GM18511 (cell line): ENCODE measurements around the gene KIF3B.
"Not testable (repeated sequence)": the region's sequence is repeated elsewhere in the genome, so short reads cannot be mapped to it uniquely, and the experiment has no call there.

Experiments used
- ATAC-seq: cut with Tn5 transposase; IDR thresholded peaks from one replicate; pipeline ENCODE4 v1.9.1; 2021; ENCODE audit warnings: mild to moderate bottlenecking, moderate library complexity; ENCODE audit not compliant: unreplicated experiment

KIF3B gene

DNA sequence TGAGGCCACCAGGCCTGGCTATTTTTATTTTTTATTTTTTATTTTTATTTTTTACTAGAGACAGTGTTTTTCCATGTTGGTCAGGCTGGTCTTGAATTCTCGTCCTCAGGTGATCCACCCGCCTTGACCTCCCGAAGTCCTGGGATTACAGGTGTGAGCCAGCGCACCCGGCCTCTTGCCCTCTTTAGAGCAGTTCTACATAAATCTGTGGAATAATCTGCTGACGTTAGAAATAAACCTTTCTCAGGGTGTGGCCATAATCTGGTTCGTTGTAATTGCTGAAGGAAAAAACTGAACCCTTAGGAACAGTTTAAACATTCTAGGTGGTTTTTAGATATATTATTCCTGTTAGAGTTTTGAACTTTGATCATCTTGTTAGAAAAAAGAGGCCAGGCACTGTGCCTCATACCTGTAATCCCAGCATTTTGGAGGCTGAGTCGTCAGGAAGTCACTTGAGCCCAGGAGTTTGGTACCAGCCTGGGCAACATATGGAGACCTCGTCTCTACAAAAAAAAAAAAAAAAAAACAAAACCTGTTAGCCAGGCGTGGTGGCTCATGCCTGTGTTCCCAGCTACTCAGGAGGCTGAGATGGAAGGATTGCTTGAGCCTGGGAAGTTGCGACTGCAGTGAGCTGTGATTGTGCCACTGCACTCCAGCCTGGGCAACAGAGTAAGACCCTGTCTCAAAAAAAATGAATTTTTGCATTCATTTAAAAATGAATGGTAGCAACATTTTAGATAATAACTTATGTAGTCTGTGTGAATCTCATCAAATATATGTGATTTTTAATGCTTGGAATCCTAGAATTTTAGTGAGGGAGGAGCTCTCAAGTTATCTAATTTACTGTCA lies 104.9 kb downstream of the KIF3B start:
- no peak for ATAC-seq

DNA sequence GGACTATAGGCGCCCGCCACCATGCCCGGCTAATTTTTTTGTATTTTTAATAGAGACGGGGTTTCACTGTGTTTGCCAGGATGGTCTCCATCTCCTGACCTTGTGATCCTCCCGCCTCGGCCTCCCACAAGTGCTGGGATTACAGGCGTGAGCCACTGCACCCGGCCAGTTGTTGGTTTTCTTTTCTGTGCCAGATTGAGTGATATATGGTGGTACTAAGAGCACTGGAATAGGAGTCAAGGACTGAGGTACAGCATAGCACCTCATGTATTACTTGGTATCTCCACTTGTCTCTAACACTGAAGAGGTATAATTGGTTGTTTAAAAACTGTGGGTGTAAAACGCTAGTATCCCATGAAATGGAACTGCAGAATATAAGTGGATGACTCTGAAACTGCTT lies 106.0 kb downstream of the KIF3B start:
- not testable (repeated sequence) for ATAC-seq
